ENCODE data around the gene WDR18.

WDR18 gene

GRCh38 chr19:962683-963400 is 21.3 kb upstream of the WDR18 start:
- H2AFZ ChIP-seq (ENCODE audit: low read length) = no peak overlapping the region
- H3K79me2 ChIP-seq (ENCODE audit: low read length) = no peaks in the 10 kb centered on the region
- no peaks in the 10 kb centered on the region for H3F3A ChIP-seq (ENCODE audit: insufficient read depth, low read length)
- no peak for DNase-seq
- no peak overlapping the region for H3K27ac ChIP-seq (ENCODE audit: low read length)
- TF ChIP-seq EZH2 (optimal IDR thresholded peaks at IDR 0.05; ENCODE audit: low read depth, low read length) = no peak
- no peak for TF ChIP-seq CTCF (IDR thresholded peaks at IDR 0.05; ENCODE audit: low read length)
- no peak for TF ChIP-seq EZH2phosphoT487 (IDR thresholded peaks at IDR 0.05; ENCODE audit: low read length)
- no peak overlapping the region for H3K4me3 ChIP-seq (ENCODE audit: low read length)
- H3K9ac ChIP-seq (ENCODE audit: low read length) = no peak overlapping the region
- no peaks in the 10 kb centered on the region for H4K20me1 ChIP-seq (ENCODE audit: insufficient read depth, low read length)
- no peak overlapping the region for H3K4me2 ChIP-seq (ENCODE audit: low read depth, low read length)
- peaks cover 3% of the 10 kb centered on the region; the same call in 1 of the 2 replicates for H3K36me3 ChIP-seq (replicated peaks; ENCODE audit: insufficient read depth, low read length)
- H3K27me3 ChIP-seq (replicated peaks; ENCODE audit: insufficient read depth, low read length) = no peaks in the 10 kb centered on the region
- no peaks in the 10 kb centered on the region for H3K9me3 ChIP-seq (replicated peaks; ENCODE audit: insufficient read depth, low read length)
- no peaks in the 10 kb centered on the region for H3K9me2 ChIP-seq (replicated peaks; ENCODE audit: insufficient read depth, low read length)
- no peaks in the 10 kb centered on the region for H3K4me1 ChIP-seq (ENCODE audit: low read length)

GRCh38 chr19:963486-963951 is 20.6 kb upstream of the WDR18 start:
- no peaks in the 10 kb centered on the region for H3K27me3 ChIP-seq (replicated peaks; ENCODE audit: insufficient read depth, low read length)
- no peaks in the 10 kb centered on the region for H4K20me1 ChIP-seq (ENCODE audit: insufficient read depth, low read length)
- DNase-seq = no peak
- TF ChIP-seq CTCF (IDR thresholded peaks at IDR 0.05; ENCODE audit: low read length) (no peak), EZH2 (optimal IDR thresholded peaks at IDR 0.05; ENCODE audit: low read depth, low read length) (no peak), EZH2phosphoT487 (IDR thresholded peaks at IDR 0.05; ENCODE audit: low read length) (no peak)
- no peaks in the 10 kb centered on the region for H3K79me2 ChIP-seq (ENCODE audit: low read length)
- H3K9me3 ChIP-seq (replicated peaks; ENCODE audit: insufficient read depth, low read length) = no peaks in the 10 kb centered on the region
- no peaks in the 10 kb centered on the region for H3K9me2 ChIP-seq (replicated peaks; ENCODE audit: insufficient read depth, low read length)
- H3K36me3 ChIP-seq (replicated peaks; ENCODE audit: insufficient read depth, low read length) = peaks cover 6% of the 10 kb centered on the region; the same call in 1 of the 2 replicates
- H3F3A ChIP-seq (ENCODE audit: insufficient read depth, low read length) = no peaks in the 10 kb centered on the region
- no peak overlapping the region for H3K4me2 ChIP-seq (ENCODE audit: low read depth, low read length)
- H2AFZ ChIP-seq (ENCODE audit: low read length) = no peak overlapping the region
- no peak overlapping the region for H3K4me3 ChIP-seq (ENCODE audit: low read length)
- no peak overlapping the region for H3K27ac ChIP-seq (ENCODE audit: low read length)
- no peak overlapping the region for H3K9ac ChIP-seq (ENCODE audit: low read length)
- H3K4me1 ChIP-seq (ENCODE audit: low read length) = no peaks in the 10 kb centered on the region

- H3K36me3 ChIP-seq (replicated peaks; ENCODE audit: insufficient read depth, low read length) = peaks cover 10% of the 10 kb centered on the region; the same call in 1 of the 2 replicates
- H3K4me1 ChIP-seq (ENCODE audit: low read length) = no peaks in the 10 kb centered on the region
- H3K27me3 ChIP-seq (replicated peaks; ENCODE audit: insufficient read depth, low read length) = no peaks in the 10 kb centered on the region
- no peaks in the 10 kb centered on the region for H3F3A ChIP-seq (ENCODE audit: insufficient read depth, low read length)
- no peaks in the 10 kb centered on the region for H3K79me2 ChIP-seq (ENCODE audit: low read length)
- no peak for TF ChIP-seq CTCF (IDR thresholded peaks at IDR 0.05; ENCODE audit: low read length)
- TF ChIP-seq EZH2 (optimal IDR thresholded peaks at IDR 0.05; ENCODE audit: low read depth, low read length) = no peak
- no peak for TF ChIP-seq EZH2phosphoT487 (IDR thresholded peaks at IDR 0.05; ENCODE audit: low read length)
- H4K20me1 ChIP-seq (ENCODE audit: insufficient read depth, low read length) = no peaks in the 10 kb centered on the region
- H2AFZ ChIP-seq (ENCODE audit: low read length) = no peak overlapping the region
- no peak overlapping the region for H3K4me3 ChIP-seq (ENCODE audit: low read length)
- H3K27ac ChIP-seq (ENCODE audit: low read length) = no peak overlapping the region
- no peak overlapping the region for H3K9ac ChIP-seq (ENCODE audit: low read length)
- H3K4me2 ChIP-seq (ENCODE audit: low read depth, low read length) = no peak overlapping the region
- H3K9me3 ChIP-seq (replicated peaks; ENCODE audit: insufficient read depth, low read length) = no peaks in the 10 kb centered on the region
- DNase-seq = no peak
- H3K9me2 ChIP-seq (replicated peaks; ENCODE audit: insufficient read depth, low read length) = no peaks in the 10 kb centered on the region
These were observed 20.0 kb upstream of the WDR18 start for GRCh38 chr19:964116-964520.

Measured in MM.1S (cell line).